HG03060 (cell line): ENCODE data around the gene LCE3C.
"Not testable (repeated sequence)": the region's sequence is repeated elsewhere in the genome, so short reads cannot be mapped to it uniquely, and the experiment has no call there.

Experiments
- ATAC-seq: cut with Tn5 transposase; IDR thresholded peaks from one replicate; pipeline ENCODE4 v1.9.1; 2021; ENCODE audit warnings: low read depth, moderate number of reproducible peaks; ENCODE audit not compliant: unreplicated experiment

Gene LCE3C, protein sequence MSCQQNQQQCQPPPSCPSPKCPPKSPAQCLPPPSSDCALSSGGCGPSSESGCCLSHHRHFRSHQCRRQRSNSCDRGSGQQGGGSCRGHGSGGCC

DNA sequence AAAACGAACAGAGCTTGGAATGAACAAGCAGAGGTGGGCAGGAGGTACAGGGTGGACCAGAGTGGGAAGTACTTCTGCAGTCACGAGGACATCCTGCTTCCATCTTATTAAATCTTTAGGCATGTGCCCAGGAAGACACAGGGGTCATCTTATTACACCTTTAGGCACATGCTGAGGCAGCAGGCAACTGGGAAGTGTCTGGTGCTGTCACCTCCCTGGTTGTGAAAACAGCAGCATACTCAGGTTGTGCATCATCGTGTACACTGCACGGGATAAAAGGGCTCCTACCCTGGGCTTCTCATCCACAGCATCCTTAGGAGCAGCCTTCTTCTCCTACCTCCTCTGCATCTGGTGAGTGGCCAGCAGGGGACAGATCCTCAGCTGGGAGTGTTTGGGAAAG, at the start of gene LCE3C:
Gene LCE3C (plus strand): TSS at position 301 of the 400 bp plus-strand sequence. CDS start 498 bp downstream, outside the sequence.
- ATAC-seq = no peak

DNA sequence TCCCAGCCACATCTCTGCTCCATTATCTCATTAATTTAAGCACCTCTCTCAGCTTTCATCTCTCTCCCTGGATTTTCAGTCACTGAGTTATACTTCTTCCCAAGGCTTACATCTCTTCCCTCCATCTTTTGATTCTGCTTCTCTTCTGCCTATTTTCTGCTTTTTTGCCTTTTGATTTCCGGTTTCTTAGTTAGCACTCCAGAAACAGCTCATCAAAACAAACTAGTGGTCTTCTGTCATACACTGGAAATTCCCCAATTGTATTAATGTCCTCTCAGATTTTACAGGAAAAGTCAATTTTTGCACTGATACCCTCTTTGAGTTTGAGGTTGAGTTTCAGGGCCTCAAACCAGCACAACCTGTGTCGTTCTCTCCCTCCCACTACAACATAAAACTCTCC, 34.9 kb upstream of the LCE3C start:
- no peak for ATAC-seq

DNA sequence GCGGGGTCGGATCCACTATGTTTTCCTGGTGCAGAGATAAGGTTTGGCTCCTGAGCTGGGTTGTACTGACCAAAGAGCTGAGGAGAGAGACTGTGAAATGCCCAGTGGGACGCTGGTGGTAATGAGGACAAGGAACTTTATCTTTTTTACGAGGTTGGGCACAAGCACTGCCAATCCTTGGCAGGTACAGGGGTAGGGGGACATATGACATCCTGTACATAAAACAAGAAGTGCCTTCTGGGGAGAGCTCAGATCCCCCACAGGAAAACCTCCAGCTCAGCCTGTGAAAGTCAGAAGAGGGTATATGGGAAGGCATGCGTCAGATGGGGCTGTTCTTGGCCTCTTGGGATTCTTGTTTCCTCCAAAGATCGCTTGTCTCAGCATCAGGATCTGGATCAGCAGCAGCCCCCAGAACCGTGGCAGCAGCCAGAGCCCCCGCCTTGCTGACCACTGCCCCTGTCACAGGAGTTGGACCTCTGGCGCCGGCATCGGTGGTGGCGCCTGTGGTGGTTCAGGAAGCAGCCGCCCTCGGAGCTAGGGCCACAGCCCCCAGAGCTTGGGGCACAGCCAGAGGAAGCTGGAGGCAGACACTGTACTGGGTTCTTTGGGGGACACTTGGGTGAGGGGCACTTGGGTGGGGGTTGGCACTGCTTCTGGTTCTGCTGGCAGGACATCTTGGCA, 34.4 kb upstream of the LCE3C start:
- ATAC-seq = no peak

DNA sequence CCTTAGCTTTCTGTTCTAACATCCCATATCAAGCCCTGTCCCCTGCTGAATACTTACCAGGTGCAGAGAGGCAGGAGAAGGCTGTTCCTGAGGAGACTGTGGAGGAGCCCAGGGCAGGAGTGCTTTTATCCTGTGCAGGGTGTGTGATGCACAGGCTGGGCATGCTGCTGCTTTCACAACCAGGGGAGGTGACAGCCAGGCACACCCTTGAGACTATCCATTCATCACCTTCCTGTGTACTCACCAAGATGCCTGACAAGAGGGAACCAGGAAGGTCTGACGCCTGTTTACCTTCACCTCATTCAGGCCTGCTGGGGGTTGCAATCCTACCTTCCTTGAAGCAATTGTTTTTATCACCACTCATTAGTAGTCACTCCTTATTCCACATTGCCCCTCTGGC, 33.4 kb upstream of the LCE3C start, which contains the start of gene LCE3E:
Gene LCE3E (minus strand): TSS at position 100 of the 400 bp plus-strand sequence. CDS start 572 bp downstream, outside the sequence.
- no peak for ATAC-seq

DNA sequence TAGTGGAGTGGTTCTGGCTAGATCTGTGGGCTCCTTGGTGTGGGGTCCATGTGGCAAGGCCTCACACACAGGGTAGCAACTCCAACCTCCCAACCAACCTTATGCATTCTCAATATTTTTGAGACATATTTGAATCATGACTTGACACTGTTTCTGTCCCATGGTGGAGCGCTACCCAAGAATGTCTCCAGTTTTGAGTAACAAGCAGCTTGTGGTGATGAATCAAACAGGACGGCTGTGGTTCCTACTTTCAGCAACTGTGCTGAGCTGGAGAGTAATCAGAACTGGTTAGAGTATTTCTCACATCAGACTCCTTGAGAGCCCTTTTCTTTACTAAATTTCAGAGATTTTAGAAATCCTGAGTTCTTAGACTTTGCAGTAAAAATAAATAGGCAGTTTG, 22.9 kb upstream of the LCE3C start:
- ATAC-seq = no peak

DNA sequence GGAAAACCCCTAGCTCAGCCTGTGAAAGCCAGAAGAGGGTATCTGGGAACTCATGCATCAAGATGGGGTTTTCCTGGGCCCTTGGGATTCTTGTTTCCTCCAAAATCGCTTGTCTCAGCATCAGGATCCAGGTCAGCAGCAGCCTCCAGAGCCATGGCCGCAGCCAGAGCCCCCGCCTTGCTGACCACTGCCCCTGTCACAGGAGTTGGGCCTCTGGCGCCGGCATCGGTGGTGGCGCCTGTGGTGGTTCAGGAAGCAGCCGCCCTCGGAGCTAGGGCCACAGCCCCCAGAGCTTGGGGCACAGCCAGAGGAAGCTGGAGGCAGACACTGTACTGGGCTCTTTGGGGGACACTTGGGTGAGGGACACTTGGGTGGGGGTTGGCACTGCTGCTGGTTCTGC, 20.5 kb upstream of the LCE3C start:
- not testable (repeated sequence) for ATAC-seq

DNA sequence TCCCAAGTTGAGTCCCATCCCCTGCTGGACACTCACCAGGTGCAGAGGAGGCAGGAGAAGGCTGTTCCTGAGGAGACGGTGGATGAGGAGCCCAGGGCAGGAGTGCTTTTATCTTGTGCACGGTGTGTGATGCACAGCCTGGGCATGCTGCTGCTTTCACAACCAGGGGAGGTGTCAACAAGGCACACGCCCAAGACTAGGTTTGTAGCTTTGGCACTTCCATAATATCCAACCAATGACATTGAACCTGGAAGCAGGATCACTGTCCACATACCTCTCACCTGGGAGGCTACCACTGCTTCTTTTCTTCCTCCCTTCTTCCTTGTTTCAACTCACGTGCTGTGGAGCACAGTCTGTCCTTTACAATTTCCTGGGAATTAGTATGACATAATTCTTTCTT, 19.6 kb upstream of the LCE3C start, which contains the start of gene LCE3D:
Gene LCE3D (minus strand): TSS at position 84 of the 400 bp plus-strand sequence. CDS start 580 bp downstream, outside the sequence.
- ATAC-seq = no peak

DNA sequence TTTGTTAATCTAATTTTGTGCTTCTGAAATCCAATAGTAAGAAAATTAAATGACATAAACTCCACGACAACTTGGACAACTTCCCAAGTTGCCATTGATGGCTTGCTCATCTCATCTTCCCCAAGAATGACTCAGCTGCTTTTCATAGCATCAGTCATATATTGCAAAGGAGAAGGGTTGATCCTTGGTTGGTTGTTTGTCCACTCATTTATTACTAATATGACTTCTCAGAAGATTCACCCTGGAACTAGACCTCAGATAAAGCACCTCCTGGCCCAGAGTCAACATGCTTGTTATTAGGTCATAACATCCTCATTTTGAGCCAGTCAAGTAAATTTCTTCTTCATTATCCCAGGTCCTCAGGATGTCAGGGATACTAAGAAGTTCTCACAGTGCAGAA, 17.4 kb upstream of the LCE3C start:
- no peak for ATAC-seq

DNA sequence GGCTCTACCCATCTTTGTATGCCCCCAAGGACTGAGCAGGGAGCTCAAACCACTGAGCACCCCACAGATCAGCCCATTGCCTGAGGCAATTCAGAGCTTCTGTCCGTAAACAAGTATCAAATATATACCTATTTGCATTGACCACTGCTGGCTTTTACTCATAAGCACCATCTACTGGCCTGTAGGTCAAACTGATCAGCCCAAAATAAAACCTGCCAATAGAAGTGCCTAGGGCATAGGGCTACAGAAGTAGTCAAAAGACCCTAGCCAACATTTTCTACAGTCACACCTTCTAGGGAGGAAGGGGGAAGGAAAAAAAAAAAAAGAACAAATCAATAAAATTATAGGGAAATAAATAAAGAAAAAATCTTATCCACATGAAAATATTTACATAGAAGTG, 14.4 kb upstream of the LCE3C start:
- ATAC-seq = no peak

DNA sequence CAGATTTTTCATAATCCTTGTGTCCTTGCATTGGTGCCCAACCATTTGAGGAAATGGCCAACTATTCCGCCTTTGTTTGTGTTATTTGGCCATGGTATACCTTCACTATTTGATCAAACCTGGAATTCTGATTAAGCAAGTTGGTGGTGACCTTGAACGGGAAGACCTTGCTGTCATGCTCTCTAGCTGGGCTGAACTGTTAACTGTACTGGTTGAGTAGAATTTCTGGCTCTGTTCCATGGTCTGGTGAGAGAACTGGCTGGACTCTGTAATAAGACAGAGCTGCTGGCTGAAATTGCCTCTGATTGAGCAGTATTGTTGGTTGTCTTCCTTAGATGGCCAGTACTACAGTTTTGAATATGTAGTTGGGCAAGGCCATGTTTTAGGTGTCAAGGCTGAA, 3.0 kb upstream of the LCE3C start:
- no peak for ATAC-seq

DNA sequence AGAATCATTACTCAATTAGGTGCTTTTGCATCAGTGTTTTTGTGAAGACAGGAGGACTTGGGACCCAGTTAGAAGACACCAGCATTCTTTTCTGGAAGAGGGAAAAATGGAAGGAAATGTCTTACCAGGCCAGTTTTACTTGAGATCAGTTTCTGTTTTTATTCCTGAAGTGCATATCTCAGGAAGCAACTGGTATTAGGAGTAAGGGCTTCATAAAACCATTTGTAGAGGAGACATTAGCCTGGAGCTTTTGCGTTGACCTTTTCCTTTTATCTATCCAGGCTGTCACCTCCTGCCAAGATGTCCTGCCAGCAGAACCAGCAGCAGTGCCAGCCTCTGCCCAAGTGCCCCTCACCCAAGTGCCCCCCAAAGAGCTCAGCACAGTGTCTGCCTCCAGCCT, 13.5 kb downstream of the LCE3C start, which contains the start of gene LCE3B:
Gene LCE3B (plus strand): TSS at position 301 of the 400 bp plus-strand sequence. CDS start 0 bp downstream, at position 301.
- no peak for ATAC-seq

DNA sequence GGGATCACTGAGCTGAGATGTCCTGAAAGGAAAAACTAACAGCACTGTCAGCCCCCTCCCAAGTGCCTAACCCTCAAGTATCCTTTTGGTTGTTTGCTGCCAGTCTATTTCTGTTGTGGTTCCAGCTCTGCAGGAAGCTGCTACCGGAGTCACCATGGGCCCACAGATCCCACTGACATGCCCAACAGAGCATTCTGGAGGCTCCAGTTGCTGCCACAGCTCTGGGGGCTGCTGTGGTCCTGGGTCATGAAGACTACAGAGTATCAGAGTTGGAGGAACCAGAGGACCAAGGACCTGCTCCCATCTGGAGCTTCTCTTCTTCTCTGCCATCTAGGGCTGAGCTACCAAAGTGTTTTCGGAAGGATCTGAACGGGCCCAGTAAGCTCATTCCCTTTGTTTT, 22.0 kb downstream of the LCE3C start:
- ATAC-seq = no peak

DNA sequence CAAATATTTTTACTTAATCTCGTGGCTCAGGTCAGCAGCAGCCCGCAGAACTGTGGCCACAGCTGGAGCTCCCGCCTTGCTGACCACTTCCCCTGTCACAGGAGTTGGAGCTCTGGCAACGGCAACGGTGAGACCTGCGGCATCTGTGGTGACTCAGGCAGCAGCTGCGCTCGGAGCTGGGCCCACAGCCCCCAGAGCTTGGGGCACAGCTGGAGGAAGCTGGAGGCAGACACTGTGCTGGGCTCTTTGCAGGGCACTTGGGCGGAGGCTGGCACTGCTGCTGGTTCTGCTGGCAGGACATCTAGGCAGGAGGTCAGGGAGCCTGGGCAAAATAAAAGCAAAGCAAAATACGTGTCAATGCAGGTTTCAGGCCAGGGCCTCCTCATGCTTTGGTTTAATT, 22.8 kb downstream of the LCE3C start, which contains the start of gene LCE3A:
Gene LCE3A (minus strand): TSS at position 301 of the 400 bp plus-strand sequence. CDS start 0 bp downstream, at position 301.
- no peak for ATAC-seq

DNA sequence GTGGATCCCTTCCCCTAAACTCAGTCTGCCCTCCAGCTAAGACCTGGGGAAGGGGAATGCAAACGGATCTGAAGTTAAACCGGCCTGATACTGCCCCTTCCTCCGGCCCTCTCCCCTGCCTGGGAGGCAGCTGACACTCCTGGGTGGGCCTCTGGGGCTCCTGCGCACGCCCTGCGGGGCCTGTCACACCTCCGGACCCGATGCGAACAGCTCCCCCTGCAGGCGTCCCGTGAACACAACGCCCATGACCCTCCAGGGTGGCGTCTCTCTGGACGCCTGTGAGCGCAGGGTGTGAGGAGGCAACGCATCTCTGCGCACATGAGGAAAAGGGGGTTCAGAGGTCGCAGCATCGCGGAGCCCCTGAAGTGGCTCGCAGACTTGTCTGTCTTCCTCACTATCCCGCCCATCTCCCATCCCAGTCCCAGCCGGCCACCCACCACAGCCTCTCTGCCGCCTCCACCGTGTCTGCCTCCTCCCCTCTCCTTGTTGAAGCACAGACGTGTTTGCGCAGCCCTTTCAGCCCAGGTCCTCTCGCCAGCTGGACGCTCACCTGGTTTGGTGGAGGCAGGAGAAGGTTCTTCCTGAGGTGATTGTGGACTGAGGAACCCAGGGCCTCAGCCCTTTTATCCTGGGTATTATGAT, 23.3 kb downstream of the LCE3C start:
- ATAC-seq = no peak

DNA sequence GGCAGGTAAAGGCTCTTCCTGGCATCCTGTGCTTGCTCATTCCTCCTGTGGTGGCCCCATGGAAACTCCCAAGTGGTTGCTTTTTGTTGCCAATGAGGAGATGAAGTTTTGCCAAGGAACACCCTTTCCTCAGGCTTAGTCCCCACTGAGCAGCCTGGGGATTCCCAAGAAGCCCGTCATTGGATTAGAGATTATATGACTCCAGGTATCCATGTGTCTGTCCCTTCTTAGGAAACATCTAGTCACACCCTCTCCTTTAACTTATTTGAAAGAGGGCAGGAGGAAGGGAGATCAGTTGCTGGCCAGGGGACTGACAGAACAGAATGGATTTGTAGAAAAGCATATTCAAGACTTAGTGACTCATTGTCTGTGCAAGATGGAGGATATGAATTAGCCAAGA, 26.7 kb downstream of the LCE3C start:
- ATAC-seq = no peak

DNA sequence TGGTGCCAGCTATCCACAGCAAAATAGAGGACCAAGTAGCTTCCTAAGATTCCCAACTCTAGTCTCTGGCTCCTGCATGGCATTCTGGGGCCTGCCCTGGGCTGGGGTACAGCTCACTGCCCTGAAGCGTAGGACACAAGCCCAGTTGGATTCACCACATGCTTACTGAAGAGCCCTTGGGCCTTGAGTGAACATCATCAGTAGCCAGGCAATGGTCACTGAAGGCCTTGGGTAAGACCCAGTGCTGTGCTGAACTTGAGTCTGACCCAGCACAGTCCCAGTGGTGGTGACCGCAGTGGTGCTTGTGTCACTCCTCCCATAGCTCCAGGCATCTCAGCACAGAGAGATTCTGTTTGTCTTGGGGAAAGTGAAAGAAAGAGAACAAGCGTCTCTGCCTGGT, 30.6 kb downstream of the LCE3C start:
- no peak for ATAC-seq

DNA sequence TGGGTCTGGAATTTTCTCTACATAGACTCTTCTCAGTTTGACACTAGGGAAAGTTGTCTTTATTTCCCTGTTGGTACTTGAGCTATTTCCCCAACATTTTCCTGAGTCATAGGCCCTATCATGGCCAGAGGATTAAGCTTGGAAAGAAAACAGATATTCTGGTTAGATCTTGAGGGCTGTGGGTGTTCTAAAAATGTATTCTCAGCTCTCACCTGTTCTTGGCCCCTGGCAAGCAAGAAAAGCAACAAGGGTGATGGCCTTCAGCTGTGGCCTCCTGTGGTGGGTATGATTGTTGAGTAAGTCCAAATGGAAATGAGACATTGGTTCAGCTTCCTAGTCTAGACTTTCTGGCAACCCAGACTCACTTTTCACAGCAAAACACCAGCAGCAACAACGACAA, 40.3 kb downstream of the LCE3C start:
- no peak for ATAC-seq

DNA sequence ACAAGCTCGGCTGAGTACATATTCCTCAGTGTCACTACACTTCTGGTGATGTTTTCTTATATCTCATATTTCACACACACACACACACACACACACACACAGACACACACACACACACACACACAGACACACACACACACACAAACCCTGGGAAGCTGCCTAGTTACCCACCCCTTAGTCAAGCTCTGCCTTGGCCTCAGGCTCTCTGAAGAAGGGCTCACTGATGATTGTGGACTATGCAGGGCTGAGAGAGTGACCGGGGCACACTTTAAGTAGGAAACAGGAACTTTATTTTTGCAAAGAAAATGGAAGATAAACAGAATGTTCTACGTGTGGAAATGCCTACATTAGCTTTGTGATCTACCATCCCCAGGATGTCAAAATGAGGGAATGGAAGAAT, 43.9 kb downstream of the LCE3C start:
- no peak for ATAC-seq

DNA sequence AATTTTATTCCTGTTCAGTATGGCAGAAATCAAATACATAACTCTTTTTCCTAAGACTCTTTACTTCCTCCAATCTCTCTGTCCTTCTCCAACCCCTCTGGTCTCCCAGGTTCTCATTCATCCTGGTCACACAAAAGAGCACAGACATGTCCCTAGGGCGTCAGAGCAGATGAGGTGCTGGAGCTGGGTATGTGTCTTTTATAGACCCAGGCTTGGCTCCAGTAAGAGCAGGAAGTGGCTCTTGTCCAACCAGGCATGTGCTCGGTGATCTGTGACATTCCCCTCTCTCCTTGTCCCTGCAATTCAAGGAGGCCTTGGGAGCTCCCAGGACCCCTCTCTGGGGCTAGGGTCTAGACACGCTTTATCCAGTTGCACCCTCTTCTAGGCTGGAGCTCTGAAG, 45.1 kb downstream of the LCE3C start:
- no peak for ATAC-seq

DNA sequence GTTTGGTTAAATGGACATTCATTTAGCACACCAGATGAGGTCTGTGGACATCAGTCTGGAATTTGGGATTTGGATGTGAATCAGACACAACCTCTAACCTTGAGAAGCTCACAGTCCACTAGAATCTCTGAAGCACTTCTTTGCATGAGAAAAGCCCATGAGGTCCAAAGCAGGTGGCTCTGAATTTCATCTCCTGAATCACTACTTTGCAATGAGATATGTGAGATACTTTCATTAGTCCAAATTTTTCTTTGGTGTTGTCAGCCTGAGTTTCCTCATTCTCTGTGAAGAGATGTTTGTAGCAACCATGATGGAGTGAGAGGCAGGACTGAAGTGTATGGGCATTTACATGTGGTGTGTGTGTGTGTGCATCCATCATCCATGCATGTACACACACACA, 46.6 kb downstream of the LCE3C start:
- ATAC-seq = no peak
